ENCODE data around the gene RGS19.

GRCh38 chr20:64025826-64026412 is 53.4 kb downstream of the RGS19 start:
- TF ChIP-seq CTCF (IDR thresholded peaks at IDR 0.05), result no peak
- TF ChIP-seq EZH2 (IDR thresholded peaks at IDR 0.05), result no peak
- no peak for TF ChIP-seq EZH2phosphoT487 (IDR thresholded peaks at IDR 0.05)
